HS-5 (cell line): Measurements from ENCODE around the gene LTBP3.

ENCODE experiments used
- DNase-seq: peaks from one replicate; pipeline ENCODE4 v3.0.0-alpha.2; 2012; ENCODE audit warnings: low read depth

LTBP3 gene

GRCh38 chr11:65558002-65558929, at the start of gene LTBP3:
LTBP3 (minus strand) TSS chr11:65558359; CDS start chr11:65557959, 400 bp downstream.
- DNase-seq = no peak

DNA sequence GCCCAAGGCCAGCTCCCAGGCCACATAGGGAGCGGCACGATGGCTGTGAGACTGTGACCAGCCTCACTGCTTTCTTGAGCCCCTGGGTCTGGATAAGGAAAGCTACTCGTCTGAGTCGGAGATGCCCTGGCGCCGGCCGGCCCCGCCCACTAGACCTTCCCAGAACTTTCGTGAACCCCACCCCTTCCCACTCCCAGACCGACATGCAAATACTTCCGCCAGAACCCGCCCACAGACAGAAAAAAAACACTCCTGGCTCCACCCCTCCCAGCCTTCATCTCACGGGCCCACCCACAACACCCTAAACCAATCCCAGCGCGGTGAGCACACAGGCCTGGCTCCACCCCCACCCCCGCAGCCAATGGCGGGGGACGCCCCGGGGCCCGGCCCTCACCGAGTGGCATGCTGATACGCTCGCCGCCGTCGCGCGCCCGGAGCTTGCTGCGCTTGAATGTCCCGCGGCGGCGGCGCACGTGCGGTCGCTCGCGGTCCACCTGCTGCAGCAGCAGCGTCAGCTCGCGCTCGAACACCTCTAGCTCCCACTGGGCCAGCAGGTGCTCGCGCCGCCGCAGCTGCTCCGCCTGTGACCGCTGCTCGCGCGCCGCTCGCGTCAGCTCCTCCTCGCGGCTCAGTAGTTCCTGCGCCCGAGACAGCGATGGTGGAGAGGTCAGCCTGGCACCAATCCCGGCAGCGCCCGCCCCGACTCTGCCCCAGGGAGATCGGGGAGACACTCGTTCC, 48.9 kb upstream of the LTBP3 start:
- peak; percentile 37 for DNase-seq

- no peak for DNase-seq
These were observed 46.1 kb upstream of the LTBP3 start for GRCh38 chr11:65604258-65604657.

DNA sequence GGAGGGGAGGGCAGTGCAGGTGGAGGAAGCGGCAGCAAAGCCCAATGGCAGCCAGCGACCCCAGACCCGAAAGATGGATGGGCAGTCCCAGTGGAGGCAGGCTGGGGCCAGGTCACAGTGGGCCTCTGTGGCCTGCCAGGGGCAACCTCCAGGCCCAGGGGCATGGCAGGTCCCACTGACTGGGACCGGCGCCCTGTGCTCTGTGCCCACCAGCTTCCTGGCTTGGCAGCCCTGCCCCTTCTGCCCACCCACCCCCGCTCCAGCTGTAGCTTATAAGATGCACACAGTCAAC, 41.7 kb upstream of the LTBP3 start:
- no peak for DNase-seq

DNA sequence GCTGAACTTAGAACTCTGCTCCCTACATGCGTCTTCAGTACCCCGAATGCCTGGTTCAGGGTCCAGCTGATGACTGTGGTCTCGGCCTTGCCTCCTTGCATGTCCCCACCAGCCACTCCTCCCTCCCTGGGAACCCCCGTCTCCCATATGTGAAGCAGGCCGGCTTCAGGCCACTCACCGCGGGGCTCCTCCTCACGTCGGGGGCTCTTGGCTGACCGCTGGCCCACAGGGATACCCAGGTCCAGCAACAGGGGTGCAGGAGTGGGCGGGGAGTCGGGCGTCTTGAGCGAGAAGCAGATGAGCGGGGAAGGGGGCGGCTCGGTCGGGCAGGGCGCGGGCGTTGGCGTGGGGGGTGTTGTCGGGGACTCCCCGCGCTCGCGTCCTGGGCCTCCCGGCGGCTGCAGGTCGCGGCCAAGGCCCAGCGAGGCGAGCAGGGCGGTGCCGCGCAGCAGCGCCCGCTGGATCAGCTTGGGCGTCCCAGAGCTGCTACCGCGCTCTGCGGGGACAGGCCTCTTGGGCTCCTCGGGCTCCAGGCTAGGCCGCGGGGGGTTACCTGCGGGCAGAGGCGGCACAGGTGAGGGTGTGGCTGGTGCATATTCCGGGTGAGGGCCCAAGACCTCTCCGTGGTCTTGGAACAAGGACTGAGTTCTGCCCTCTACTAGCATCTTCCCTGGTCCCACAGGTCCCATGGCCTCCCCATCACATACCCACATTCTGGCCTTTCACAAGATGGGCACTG, 41.2 kb upstream of the LTBP3 start:
- no peak for DNase-seq

GRCh38 chr11:65598258-65598699, 40.1 kb upstream of the LTBP3 start:
- no peak for DNase-seq

DNA sequence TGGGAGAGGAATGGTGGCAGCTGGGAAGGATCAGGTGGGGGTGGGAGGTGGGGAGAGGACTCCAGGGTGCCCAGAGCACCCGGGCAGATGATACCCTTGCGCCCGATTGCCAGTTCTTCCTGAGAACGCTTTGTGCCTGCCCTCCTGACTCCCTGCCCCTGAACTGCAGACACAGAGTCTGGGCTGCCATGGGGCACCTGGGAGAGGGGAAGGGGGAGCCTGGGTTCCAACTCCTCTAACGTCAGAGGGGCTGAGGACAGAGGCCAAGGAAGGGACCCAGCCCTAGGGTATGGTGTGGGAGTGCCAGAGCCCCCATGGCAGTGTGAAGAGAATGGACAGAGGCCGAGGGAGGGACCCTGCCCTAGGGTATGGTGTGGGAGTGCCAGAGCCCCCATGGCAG, 38.4 kb upstream of the LTBP3 start:
- DNase-seq = no peak

GRCh38 chr11:65595543-65596281, 37.6 kb upstream of the LTBP3 start, which contains the start of gene KCNK7:
KCNK7 (minus strand) TSS chr11:65595800; CDS start chr11:65595772, 28 bp downstream.
- no peak for DNase-seq

- no peak for DNase-seq
These were observed 37.0 kb upstream of the LTBP3 start for GRCh38 chr11:65595131-65595530.

DNA sequence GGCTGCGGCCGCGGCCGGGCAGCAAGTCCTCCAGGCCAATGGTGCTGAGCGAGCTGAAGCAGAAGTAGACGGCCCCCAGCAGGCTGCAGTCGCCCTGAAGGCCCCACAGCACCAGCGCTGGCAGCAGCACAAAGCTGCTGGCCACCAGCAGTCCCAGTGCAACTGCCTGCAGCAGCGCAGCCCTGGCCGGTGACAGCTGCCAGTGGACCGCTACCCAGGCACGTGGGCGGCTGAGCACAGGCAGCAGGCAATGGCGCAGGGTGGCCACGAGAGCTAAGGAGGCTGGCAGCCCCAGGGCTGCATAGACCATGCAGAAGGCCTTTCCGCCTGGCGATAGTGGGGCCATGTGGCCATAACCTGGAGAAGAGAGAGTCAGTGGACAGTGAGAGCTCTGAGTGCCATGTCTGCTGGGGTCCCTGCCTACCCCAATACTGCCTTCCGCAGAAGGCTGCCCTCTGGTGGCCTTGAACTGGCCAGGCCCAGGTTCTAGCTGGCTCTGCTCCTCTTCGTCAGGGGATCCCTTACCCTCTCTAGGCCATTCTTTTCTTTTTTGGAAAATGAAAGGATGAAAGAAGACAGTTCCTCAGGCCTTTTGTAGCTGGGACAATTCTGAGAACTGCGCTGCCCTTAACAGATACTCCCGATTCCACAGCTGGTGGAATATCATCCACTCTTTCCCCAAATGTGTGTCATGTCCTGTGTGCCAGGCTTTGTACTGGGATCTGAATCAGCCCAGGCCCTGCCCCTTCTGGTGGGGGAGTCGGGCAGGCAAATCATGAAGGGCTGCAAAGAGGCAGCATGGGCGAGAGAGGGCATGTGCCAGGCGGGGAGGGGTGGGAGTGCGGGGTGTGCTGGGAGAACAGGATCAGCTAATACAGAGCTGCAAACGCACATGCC, 35.6 kb upstream of the LTBP3 start:
- DNase-seq = no peak

- no peak for DNase-seq
These were observed 34.8 kb upstream of the LTBP3 start for GRCh38 chr11:65592858-65593517.

- no peak for DNase-seq
These were observed 34.0 kb upstream of the LTBP3 start for GRCh38 chr11:65591939-65592857.

- DNase-seq = no peak
These were observed 32.1 kb upstream of the LTBP3 start for GRCh38 chr11:65590240-65590738.

DNA sequence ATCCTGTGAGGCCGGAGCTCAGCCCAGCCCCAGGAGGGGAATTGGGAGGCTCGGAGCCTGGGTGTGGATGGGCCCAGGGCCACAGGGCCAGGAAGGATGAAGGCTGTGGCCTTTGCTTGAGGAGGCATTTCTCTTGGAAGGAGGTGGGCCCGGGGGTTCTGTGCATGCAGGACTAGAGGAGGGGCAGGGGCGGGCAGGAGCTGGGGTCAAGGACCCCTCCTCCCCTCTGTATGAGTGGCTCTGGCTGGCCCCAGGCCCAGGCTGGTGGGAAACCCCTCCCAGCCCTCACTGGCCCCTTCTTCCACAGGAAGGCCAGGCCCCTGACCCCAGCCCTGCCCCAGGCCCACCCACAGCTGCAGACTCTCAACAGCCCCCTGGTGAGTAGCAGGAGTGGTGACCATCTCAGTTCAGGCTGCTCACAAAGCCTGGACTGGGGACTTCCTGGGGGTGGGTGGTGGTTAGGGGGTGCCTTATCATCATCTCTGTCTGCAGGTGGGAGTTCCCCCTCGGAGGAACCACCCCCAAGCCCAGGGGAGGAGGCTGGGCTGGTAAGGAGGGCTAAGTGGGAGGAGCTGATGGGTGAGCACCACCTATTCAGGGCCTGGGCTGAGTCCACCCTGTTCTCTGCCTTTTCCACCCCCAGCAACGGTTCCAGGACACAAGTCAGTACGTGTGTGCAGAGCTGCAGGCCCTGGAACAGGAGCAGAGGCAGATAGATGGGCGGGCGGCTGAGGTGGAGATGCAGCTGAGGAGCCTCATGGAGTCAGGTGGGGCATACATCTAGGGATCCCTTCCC, 31.5 kb upstream of the LTBP3 start:
- DNase-seq = no peak

GRCh38 chr11:65588199-65589054, 30.3 kb upstream of the LTBP3 start:
- DNase-seq = no peak

DNA sequence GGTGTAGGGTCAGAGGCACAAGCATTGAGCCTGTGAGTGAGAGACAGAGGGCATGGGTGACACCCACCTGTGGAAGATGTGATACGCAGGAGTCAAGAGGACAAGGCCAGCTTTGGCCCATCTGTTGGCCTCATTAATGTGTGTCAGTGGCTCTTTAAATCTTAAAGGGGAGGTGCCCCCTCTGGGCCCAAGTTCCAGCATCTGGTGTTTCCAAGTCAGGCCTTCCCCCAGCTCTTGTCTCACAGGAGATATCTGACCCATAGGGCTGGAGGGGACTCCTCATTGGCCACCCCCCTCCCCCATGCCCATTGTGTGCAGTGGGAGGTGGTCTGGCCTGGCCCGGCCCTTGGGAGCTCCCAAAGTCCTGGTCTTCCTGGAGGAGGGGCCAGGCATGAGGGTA, 28.5 kb upstream of the LTBP3 start:
- DNase-seq = no peak

DNA sequence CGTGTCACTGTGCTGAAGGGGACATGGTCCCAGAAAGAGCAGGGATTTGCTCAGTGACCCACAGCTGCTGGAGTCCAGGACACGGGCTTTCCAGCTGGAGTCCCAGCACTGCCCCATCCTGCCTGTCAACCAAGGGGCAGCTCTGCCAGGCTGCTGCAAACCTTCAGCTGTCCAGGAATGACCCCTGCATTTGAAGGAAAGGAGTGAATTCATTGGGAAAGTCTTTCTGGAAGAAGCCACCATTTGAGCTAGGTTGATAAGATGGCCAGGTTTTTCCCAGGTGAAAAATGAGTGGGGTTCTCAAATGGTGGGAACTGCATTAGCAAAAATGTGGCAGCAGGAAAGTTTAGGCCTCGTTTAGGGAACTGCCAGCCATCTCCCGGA, 28.1 kb upstream of the LTBP3 start:
- no peak for DNase-seq
